GM23338 (cell line): Measurements from ENCODE around the gene GPT2.

ENCODE experiments used
- CREB1 ChIP-seq: fragments of 250-450 bp; sonication (Bioruptor Pico); IDR thresholded peaks from 2 replicates; pipeline ENCODE4 v1.5.0; 2020; ENCODE audit warnings: low read depth, mild to moderate bottlenecking, moderate library complexity
- ETS1 ChIP-seq: IDR thresholded peaks from 2 replicates; pipeline ENCODE4 v1.6.1; 2016; ENCODE audit warnings: antibody characterized with exemption
- EZH2 ChIP-seq: fragments of 200-600 bp; sonication (generic); IDR thresholded peaks from one replicate; pipeline ENCODE4 v1.8.0; 2017; ENCODE audit warnings: antibody characterized with exemption, mild to moderate bottlenecking, low read depth; ENCODE audit not compliant: unreplicated experiment
- EZH2phosphoT487 ChIP-seq: fragments of 200-600 bp; sonication (generic); IDR thresholded peaks from one replicate; pipeline ENCODE4 v1.8.1; 2018; ENCODE audit warnings: antibody characterized with exemption; ENCODE audit not compliant: unreplicated experiment
- JUNB ChIP-seq: IDR thresholded peaks from one replicate; pipeline ENCODE4 v1.6.1; 2016; ENCODE audit warnings: antibody characterized with exemption; ENCODE audit not compliant: unreplicated experiment
- POLR2AphosphoS5 ChIP-seq: IDR thresholded peaks from 2 replicates; pipeline ENCODE4 v1.6.1; 2016; ENCODE audit warnings: antibody characterized with exemption, low read depth
- STAT1 ChIP-seq: IDR thresholded peaks from one replicate; pipeline ENCODE4 v1.6.1; 2016; ENCODE audit warnings: antibody characterized with exemption; ENCODE audit not compliant: unreplicated experiment
- ZNF114 ChIP-seq: fragments of 250-450 bp; sonication (Bioruptor Pico); IDR thresholded peaks from 2 replicates; pipeline ENCODE4 v1.5.0; 2020; ENCODE audit warnings: mild to moderate bottlenecking, moderate library complexity
- ZNF331 ChIP-seq: fragments of 250-450 bp; sonication (Bioruptor Pico); IDR thresholded peaks from 2 replicates; pipeline ENCODE4 v1.5.0; 2020; ENCODE audit warnings: low read depth, mild to moderate bottlenecking, moderate library complexity
- TF ChIP-seq, protein P1 (sequence below), 2 experiments: fragments of 200-600 bp in 1 of 2; sonication (generic) in 1 of 2; conservative IDR thresholded peaks; 2 replicates each; pipeline versions ENCODE4 v1.5.1 to v1.6.1; 2016 to 2017; ENCODE audit warnings: antibody characterized with exemption in 2 of 2, low read depth in 2 of 2, mild to moderate bottlenecking in 2 of 2, moderate library complexity in 1 of 2
- TF ChIP-seq, protein P2 (sequence below): IDR thresholded peaks from one replicate; pipeline ENCODE4 v1.6.1; 2018; ENCODE audit warnings: antibody characterized with exemption; ENCODE audit not compliant: unreplicated experiment

- TF ChIP-seq, protein P1, sequence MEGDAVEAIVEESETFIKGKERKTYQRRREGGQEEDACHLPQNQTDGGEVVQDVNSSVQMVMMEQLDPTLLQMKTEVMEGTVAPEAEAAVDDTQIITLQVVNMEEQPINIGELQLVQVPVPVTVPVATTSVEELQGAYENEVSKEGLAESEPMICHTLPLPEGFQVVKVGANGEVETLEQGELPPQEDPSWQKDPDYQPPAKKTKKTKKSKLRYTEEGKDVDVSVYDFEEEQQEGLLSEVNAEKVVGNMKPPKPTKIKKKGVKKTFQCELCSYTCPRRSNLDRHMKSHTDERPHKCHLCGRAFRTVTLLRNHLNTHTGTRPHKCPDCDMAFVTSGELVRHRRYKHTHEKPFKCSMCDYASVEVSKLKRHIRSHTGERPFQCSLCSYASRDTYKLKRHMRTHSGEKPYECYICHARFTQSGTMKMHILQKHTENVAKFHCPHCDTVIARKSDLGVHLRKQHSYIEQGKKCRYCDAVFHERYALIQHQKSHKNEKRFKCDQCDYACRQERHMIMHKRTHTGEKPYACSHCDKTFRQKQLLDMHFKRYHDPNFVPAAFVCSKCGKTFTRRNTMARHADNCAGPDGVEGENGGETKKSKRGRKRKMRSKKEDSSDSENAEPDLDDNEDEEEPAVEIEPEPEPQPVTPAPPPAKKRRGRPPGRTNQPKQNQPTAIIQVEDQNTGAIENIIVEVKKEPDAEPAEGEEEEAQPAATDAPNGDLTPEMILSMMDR (conservative IDR thresholded peaks at IDR 0.05; ENCODE audit: low read depth in 2 of 2), result no peak
- no peak for TF ChIP-seq POLR2AphosphoS5
- no peak for TF ChIP-seq STAT1
- no peak for TF ChIP-seq EZH2
- TF ChIP-seq EZH2phosphoT487, result no peak
- TF ChIP-seq CREB1 (CRISPR knock-in tag), result no peak
- no peak for TF ChIP-seq JUNB
- TF ChIP-seq, protein P2, sequence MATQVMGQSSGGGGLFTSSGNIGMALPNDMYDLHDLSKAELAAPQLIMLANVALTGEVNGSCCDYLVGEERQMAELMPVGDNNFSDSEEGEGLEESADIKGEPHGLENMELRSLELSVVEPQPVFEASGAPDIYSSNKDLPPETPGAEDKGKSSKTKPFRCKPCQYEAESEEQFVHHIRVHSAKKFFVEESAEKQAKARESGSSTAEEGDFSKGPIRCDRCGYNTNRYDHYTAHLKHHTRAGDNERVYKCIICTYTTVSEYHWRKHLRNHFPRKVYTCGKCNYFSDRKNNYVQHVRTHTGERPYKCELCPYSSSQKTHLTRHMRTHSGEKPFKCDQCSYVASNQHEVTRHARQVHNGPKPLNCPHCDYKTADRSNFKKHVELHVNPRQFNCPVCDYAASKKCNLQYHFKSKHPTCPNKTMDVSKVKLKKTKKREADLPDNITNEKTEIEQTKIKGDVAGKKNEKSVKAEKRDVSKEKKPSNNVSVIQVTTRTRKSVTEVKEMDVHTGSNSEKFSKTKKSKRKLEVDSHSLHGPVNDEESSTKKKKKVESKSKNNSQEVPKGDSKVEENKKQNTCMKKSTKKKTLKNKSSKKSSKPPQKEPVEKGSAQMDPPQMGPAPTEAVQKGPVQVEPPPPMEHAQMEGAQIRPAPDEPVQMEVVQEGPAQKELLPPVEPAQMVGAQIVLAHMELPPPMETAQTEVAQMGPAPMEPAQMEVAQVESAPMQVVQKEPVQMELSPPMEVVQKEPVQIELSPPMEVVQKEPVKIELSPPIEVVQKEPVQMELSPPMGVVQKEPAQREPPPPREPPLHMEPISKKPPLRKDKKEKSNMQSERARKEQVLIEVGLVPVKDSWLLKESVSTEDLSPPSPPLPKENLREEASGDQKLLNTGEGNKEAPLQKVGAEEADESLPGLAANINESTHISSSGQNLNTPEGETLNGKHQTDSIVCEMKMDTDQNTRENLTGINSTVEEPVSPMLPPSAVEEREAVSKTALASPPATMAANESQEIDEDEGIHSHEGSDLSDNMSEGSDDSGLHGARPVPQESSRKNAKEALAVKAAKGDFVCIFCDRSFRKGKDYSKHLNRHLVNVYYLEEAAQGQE, result no peak
- no peak for TF ChIP-seq ZNF114 (CRISPR knock-in tag)
- no peak for TF ChIP-seq ETS1
- TF ChIP-seq ZNF331, result no peak
Measured at GRCh38 chr16:46883353-46883689, 841 bp upstream of the GPT2 start.
